ENCODE data around the gene BNC2. TPM values are rescaled to one million over a fixed set of nuclear protein-coding genes. Genes with fewer than 3 reads are reported as not detected.
A peak's percentile ranks its signal among the peaks of the same experiment; 100 is the strongest.
"Not testable (repeated sequence)": the region's sequence is repeated elsewhere in the genome, so short reads cannot be mapped to it uniquely, and the experiment has no call there.

Gene BNC2
- polyA plus RNA-seq, 1 donor: 5.3 TPM

DNA sequence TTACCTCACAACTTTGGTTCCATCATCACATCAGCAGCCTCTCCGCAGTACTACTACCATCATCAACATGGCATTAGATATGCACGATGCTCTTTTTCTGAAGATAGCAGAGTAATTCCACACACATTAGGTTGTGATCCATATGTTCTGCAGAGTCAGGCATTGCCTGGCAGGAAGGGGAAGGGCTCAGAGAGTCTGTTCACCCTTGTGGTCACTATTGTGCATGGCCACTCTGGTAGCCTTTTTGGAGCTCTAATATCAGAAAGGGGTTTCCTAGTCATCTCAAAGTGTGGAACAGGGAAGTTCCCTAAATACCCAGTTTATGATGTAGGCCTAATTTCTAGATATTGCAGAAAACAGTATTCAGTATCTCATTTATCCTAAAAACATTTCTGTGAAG lies 373.6 kb downstream of the BNC2 start:
- DNase-seq: no peak

DNA sequence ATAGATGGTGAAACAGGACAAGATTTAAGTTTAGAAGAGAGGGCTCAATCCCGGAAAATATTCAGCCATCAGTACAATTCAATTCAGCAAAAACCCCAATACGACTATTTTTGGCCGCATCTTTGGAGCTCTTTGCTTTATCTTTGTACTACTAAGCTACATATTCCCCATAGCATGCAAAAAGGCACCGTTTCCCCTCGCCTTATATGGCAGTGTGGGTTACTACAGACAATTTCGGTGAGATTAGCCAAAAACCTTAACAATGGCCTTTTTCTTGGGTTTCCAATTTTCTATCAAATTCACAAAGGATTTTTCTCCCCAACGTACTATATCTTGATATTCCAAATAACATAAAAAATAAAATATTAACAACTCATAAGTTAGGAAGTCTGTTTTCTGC lies 382.6 kb downstream of the BNC2 start:
- DNase-seq: no peak

DNA sequence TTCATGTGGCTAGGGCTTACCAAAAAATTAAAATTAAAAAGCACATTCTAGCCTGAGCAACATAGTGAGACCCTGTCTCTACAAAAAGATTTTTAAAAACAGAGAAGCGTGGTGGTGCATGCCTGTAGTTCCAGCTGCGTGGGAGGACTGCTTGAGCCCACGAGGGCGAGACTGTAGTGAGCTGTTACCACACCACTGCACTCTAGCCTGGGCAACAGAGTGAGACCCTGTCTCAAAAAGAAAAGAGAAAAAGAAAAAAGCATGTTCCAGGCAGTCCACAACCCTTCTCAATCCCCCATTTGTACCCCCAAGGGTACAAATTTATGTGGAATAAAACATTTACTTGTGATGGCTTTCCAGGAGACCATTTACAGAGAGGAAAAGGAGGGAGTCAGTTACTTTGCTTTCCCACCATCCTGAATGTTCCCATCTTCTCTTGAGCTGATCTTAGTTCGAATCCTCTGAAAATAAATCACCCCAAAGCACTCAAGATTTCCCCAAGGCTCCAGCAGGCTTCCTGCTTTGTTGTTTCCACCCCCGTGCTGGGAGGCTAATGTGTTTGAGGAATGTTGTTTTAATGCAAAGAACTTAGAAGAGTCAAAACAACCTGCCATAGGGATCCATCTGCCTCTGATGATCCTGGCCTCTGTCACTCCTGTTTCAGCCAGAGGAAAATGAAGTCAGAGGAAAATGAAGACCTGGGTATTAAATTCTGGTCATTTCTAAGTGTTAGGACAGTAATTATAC lies 384.7 kb downstream of the BNC2 start:
- DNase-seq: no peak

DNA sequence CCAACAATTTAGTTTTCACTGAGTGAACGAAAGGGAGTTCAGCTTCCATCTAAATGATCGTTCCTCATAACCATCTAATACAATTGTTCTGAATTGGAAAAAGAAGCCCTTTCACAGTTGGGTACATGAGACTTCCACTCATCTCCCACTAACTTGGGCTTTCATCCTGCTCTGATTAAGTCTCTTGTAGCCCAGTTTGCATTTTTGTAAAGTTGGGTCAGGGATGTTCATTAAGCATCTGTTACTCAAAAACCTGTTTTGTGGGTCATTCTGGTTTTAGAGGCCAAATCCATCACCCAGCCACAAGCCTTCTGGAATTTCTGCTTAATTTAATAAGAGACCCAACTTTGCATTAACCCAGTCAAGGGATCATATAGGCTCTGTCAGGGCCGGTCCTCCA lies 385.3 kb downstream of the BNC2 start:
- no peak for DNase-seq

DNA sequence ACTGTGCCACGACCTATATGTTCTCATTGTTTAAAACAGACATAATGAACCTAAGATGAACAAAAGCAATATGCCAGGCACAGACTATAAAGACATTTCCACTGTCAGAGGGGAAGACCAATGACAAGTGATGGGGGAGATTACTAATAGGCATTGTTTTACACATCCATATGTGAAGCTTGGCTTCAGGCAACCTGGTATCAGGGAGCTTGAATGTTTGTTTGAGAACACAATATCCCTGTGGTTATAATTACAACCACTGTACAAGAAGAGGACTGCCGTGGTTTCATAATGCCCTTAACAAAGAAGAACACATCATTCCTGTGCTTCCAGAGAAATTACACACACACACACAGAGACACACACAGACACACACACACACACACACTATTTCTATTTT lies 385.7 kb downstream of the BNC2 start:
- no peak for DNase-seq

DNA sequence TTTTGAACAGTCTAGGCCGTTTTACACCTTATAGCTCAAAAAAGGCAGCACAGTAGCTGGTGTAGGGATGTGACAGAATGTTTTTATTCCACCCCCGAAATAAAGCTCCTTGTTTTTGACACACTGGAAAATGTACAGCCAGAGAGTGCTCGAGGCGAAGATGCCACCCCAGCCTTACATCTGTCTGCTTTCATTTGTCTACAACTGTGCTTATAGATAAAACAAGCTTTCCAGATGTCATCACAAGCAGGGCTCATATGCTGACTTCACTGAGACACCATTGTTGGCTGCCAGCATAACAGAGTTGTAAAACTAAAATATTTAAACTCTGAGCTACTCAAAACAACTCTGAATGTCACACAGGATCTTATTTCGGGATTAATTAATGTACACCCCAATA lies 386.3 kb downstream of the BNC2 start:
- no peak for DNase-seq

DNA sequence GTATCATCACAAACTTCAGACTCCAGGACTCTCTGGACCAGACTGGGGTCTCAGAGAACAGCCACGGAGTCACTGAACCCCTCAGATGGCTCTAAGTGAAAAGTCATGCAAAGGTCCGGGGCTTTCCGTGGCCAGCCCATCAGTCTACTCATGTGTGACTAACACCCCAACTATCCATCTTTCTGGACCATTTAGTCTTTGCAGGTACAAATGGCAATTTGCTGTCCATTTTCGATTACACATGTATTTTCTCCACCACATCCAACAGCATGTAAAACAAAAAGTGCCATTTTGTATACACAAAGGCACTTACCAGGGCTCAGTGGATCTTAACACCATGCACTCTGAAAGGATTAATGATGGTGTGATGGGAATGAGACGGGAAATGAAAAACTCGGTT lies 387.7 kb downstream of the BNC2 start:
- no peak for DNase-seq

DNA sequence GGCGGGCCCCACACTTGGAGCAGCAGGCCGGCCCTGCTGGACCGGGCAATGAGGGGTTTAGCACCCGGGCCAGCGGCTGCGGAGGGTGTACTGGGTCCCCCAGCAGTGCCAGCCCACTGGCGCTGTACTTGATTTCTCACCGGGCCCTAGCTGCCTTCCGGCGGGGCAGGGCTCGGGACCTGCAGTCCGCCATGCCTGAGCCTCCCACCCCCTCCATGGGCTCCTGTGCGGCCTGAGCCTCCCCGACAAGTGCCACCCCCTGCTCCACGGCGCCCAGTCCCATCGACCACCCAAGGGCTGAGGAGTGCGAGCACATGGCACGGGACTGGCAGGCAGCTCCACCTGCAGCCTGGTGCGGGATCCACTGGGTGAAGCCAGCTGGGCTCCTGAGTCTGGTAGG lies 389.9 kb downstream of the BNC2 start:
- DNase-seq: not testable (repeated sequence)

DNA sequence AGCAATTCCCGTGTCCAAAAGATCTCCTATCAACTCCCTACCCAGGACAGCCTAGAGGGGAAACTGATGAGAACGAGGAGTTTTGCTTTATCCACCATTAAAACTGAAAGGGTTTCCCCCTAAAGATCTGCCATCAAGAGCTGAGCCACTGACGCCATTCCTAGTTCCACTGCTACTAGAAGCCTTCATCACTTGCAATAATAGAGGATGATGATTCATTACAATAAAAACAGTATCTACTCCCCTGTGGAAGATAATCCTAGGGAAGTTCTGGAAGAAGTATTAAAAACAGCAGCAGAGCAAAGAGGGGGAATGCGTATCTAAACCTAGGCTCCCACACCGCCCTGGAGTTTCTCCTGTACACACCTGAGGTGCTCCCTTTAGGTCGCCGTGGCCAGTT lies 394.5 kb downstream of the BNC2 start:
- no peak for DNase-seq

DNA sequence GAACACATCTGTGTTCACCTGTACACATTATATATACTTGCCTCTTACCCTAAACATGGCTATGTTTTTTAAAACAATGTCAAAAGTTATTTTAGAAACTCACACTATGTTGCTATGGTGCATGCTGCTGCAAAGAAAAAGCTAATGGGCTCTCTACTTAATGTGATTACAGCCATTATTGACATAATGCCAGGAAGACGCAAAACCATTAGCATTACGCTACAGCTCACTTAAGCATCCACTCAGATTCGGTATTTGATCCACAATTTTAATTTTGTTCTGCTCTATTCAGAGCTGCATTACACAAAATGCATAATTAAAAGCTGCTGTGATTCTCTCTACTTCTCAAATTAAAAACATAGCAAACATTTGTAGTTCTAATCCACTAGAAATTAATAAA lies 395.2 kb downstream of the BNC2 start:
- no peak for DNase-seq

DNA sequence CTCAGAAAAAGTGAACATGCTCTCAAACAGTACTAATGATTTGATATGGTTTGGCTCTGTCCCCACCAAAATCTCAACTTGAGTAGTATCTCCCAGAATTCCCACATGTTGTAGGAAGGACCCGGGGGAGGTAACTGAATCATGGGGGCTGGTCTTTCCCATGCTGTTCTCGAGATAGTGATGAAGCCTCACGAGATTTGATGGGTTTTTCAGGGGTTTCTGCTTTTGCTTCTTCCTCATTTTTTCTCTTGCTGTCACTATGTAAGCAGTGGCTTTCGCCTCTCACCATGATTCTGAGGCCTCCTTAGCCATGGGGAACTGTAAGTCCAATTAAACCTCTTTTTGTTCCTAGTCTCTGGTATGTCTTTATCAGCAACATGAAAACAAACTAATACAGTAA lies 401.3 kb downstream of the BNC2 start:
- no peak for DNase-seq

DNA sequence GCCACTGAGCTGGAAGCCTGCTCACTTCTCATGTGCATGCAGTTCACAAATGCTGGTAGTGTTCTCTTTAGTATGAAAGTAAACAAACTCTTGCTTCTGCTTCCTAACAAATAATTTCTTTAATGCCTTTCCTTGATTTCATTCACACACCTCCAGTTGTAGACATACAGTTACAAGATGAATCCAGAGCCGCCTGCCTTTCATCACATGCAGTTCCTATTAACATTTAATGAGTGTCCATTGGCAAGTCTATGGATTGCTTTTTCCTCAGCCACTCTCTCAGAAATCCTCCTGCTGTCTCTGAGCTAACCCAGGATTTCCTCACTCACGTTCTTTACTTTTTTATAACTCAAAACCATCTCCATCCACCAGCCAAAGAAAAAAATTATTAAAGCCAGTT lies 408.6 kb downstream of the BNC2 start:
- no peak for DNase-seq

DNA sequence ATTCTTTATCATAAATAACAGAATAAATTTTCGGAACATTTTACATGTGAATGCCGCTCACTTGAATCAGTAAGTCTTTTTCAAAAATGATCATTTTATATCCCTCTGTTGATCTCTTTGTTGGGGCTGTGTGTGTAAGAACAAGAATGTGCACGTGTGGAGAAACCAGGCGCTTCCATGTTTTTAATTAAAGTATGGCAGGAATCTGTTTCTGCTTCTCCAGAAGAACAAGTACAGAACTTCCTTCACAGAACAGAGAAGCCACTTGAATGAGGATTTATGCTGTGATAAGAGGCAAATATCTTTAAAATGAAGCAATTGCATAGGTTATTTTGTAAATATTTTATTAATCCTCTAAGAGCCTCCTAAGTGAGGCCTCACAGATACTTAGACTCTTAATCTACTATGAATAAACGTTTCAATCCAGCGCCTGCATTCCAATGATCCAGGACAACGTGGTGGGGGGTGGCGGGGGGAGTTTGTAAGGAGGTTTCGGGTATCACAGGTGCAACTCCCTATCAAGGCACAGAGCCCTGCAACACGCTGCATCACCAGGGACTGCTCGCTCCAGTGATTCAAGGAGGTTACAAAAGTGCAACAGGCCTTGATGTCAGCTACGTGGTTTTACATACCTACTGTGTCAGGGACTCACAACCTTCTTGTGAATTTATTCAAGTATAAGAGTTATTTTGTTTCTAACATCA lies 409.2 kb downstream of the BNC2 start:
- no peak for DNase-seq

DNA sequence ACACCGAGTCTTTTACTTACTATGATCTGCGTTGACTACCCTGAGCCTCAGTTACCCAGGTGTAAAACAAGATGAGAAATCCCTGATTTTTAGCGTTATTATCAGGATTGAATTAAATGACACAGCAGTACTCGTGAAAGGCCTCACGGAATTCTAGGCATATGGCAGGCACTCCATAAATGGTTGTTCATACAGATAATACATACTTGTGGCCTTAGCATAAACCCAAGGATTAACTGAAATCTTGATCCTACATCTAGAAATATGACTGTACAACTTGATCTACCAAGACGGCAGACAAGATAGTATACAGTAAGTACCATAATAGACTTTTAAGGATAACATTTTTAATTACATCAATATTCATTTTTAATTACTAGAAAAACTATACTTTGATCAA lies 409.8 kb downstream of the BNC2 start:
- no peak for DNase-seq

DNA sequence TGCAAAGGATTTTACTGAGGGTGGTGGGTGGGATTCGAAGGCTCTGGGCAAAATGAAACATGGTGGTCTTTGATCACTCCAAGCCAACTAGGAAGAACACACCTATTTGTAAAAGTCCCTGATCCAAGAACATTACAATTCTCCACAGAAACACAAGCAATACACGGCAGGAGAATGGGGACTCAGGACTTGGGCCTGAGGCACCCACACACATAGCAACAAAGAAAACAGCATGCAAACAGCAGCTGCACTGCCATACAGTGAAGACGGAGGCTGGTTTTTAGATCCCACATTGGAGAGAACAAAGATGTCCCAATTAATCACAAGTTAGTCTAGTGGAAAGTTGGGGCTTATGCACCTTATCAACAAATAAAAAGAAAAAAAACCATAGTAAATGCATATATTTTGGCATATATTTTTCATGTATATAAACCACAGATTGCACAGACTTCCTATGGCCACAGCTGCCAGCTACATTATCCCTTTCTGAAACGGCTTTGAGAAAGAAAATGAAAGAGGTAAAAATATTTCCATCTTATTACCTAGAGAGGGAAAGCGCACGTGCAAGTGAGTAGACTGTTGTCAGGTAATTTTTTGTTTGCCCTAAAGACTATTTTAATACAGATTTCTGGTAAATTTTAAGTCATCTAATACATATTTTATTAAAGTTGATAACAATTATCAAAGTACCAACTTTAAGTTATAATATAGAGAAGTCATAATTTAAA lies 410.9 kb downstream of the BNC2 start:
- peak; percentile 27 for DNase-seq

DNA sequence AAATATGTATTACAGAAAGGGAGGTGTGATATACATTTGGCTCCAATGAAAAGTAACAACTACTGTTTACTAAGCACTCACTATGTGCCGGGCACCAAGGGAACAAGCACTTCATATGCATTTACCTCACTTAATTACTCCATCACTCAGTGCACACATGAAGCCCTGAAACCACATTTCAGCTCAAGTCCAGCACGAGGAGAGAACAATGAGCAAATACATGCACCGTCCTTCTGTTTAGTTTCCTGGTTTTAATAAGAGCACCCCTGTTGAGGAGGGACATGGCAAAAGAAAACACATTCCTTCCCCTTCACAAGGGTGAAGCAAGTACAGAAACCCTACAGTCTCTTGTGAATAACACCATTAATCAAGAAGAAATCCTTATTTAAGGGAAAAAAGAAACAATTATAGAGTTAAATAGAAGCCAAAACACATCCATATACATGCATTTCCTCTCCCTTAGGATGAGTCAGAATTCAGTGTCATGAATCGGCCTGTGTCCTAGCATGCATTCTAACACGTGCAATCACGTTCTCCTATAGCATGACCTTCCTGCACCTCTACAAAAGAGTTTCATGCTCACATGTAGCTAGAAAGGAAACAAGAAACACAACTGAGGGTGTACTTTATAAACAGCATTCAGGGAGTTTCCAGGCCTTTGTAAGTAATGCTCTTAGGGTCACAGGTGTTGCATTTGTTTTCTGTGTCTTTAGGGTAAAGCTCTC lies 411.6 kb downstream of the BNC2 start:
- DNase-seq: peak; percentile 13

DNA sequence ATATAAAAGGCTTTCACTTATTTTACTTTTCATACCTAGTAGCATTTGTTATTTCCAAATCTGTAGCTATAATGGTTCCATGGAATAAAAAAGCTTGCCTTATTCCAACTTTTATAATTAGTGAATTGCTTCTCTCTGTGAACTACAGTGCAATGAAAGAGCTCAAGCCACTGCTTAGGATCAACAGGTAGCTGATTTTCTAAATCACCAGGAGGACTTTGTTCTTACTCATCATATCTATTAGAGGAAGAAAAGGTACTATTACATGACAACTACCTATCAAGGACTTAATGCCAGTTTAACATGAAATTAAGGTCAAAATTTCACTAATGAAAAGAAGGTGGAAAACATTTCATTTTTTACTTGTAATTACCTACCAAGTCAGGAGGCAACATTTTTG lies 414.6 kb downstream of the BNC2 start:
- DNase-seq: no peak

DNA sequence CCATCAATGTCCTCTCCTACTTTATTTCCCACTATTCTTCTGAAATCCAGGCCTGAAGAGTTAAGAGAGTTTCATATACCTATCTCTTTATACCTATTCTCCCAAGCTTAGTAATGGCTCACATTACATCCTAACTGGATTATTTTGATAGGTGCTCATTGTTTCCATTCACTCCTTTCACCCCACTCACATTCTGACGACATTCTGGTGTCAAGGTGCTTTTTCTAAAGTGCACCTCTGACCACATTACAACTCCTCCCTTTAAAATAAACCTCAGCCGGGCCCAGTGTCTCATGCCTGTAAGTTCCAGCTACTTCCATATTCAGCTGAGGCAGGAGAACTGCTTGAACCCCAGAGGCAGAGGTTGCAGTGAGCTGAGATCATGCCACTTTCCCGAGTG lies 417.1 kb downstream of the BNC2 start:
- DNase-seq: no peak

DNA sequence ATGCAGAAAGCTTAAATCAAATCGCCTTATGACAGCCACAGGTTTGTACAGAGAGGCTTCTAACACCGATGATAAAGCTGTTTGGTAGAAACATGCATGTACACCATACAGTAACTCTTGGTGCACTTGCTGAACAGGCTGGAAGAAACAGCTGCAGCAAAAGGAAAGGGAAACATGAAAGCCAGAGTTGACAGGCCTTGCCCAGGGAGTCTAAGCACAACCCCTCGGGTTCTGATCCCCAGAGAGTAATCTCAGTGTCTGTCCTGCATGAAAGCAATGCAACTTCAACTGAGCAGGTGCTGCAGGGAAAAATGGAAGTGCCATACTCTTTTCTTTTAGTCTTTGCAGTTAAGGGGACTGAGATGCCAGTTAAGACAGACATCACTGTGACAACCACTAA lies 419.9 kb downstream of the BNC2 start:
- no peak for DNase-seq

DNA sequence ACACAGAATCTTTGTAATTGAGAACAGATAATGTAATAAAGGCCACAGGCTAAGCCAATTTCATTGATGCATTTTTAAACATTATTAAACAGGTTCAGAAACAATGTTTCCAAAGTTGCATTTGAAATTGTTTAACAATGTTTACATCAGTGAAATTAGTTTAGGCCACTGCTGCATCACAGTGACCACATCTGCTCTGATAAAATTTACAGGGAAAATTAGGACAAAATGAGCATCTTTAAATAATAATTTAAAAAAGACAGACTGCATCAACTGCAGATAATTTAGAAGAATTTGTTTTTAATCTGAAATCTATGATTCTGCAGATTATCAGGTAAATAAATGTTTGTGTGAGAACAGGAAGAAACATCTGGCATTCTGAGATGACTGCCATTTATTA lies 420.4 kb downstream of the BNC2 start:
- DNase-seq: no peak

DNA sequence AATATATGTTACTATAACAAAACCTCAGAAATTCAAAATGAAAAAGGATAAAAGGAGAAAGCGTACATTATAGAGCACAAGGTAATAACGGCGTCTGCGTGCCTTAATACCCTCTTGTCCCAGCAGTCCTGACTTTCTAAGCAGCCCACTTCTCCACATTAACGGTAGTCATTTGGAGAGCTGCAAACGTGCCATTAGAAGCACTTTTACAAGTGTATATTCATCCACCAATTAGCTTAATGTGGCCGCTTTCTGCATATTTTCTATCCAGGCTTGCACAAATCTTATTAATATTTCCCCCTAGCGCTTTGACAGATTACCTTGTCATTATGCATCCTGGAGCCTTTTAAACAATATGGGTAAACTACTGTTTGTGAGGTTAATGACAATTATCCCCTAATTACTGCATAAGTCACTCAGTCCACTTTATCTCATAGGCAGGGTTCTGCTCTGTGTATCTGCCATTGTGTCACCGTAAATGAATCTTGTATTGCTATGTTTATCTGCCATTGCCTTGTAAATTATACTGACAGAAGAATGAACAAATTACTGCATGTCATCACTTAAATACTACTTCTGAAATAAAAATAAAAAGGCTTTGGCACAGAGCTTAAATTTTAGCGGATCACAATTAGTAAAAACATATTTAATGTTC lies 421.3 kb downstream of the BNC2 start:
- DNase-seq: no peak

DNA sequence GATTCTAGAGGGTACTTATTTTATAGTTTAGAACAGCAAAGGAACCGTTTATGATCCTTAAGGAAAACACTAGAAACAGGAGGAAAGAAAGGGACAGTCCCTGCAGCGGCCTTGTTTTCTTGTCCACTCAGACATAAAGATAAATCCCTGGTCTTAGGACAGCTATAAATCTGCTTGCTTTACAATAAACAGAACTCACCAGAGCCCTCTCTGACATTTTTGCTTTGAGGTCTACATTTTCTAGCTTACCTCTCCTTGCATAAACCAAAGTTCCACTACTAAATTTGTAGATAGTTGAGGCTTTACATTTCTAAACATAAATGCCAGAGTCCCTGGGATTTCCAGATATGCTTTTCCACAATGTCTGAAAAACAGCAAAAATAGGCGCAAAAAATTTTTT lies 422.5 kb downstream of the BNC2 start:
- DNase-seq: no peak

DNA sequence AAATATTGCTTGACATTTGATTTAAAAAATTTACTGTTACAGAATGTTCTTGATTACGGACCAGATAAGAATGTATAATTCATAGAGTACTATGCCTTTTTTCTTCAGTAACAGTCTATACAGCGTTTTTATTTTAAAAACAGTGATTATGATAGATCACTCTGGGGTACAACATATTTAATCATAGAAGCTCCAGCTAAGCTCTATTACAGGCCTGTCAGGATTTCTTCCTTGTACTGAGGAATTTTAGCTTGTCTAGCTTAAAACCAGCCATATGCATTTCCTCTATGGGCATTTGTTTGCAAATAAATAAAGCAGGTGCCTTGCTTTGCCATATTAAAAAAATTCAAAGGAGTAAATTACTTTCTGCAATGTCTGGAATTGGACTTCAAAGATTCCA lies 423.8 kb downstream of the BNC2 start:
- no peak for DNase-seq
